Posterior vena cava (tissue), 2 donors: Measurements from ENCODE around the gene SSTR1. TPM values are rescaled to one million over a fixed set of nuclear protein-coding genes. Genes with fewer than 3 reads are reported as not detected.
A peak's percentile ranks its signal among the peaks of the same experiment; 100 is the strongest.

Experiments
- DNase-seq: peaks from one replicate; pipeline ENCODE4 v3.0.0-alpha.2; 2020; ENCODE audit warnings: low spot score
- intact Hi-C, 2 donors: fragments of 100-400 bp; cut with DNase I; formaldehyde crosslinking; loops; one replicate each; pipeline versions ENCODE4 v1.14.1 to v1.14.2; 2022 to 2023
- total RNA-seq, 2 donors: library from RNA; stranded (reverse); fragmentation: NEBNext Ultra II Directional; extraction: Animal tissue kit (Norgen Biotek cat#: 25700); gene quantifications; one replicate each; pipeline ENCODE4 v1.2.1, GENCODE V29; 2021
- donor health status: DM: yes; HTN: yes; CAD: no.
- donor health status: DM: yes; HTN: yes; CAD: no.

SSTR1 gene
- total RNA-seq, 2 donors from 2014 or later, result 0.74 to 1.5 TPM

- intact Hi-C loops, result no loop called here
- DNase-seq, result no peak
Observed at GRCh38 chr14:38224338-38224737, 16.6 kb downstream of the SSTR1 start.

- intact Hi-C loops, result no loop called here
Observed at GRCh38 chr14:38225946-38226345, 18.2 kb downstream of the SSTR1 start.

GRCh38 chr14:38226366-38226765 lies 18.7 kb downstream of the SSTR1 start:
- DNase-seq, result no peak
- intact Hi-C loops, result no loop called here

More at GRCh38 chr14:38225946-38226345, 18.2 kb downstream of the SSTR1 start:
- DNase-seq, result no peak

GRCh38 chr14:38233218-38233617 lies 25.5 kb downstream of the SSTR1 start:
- intact Hi-C loops, result no loop called here
- DNase-seq, result no peak

GRCh38 chr14:38238332-38238731 lies 30.6 kb downstream of the SSTR1 start:
- no peak for DNase-seq
- intact Hi-C loops, result no loop called here

GRCh38 chr14:38238878-38239277 lies 31.2 kb downstream of the SSTR1 start:
- DNase-seq, result no peak
- intact Hi-C loops, result no loop called here

- intact Hi-C loops, result no loop called here
- DNase-seq, result no peak
Observed at GRCh38 chr14:38243696-38244240, 36.1 kb downstream of the SSTR1 start.

GRCh38 chr14:38248321-38249028 lies 40.8 kb downstream of the SSTR1 start:
- no peak for DNase-seq
- intact Hi-C loops, result no loop called here

GRCh38 chr14:38250331-38250730 lies 42.6 kb downstream of the SSTR1 start:
- intact Hi-C loops, result no loop called here
- no peak for DNase-seq

- intact Hi-C loops, result no loop called here
- no peak for DNase-seq
Observed at GRCh38 chr14:38252066-38252710, 44.5 kb downstream of the SSTR1 start.

- intact Hi-C loops, result no loop called here
- no peak for DNase-seq
Observed at GRCh38 chr14:38253676-38254075, 46.0 kb downstream of the SSTR1 start.

- intact Hi-C loops, result no loop called here
- no peak for DNase-seq
Observed at GRCh38 chr14:38254571-38255407, 47.1 kb downstream of the SSTR1 start.

- DNase-seq, result peak; percentile 79
- intact Hi-C loops, result no loop called here
Observed at GRCh38 chr14:38255408-38255672, 47.6 kb downstream of the SSTR1 start.

GRCh38 chr14:38255673-38256532 lies 48.2 kb downstream of the SSTR1 start, which contains the start of gene CLEC14A:
TSS of gene CLEC14A (minus strand) at chr14:38256093. CDS start at chr14:38256022, 71 bp downstream.
- peak; percentile 86 for DNase-seq
- intact Hi-C loops, result no loop called here

- intact Hi-C loops, result no loop called here
Observed at GRCh38 chr14:38256533-38256840, 48.8 kb downstream of the SSTR1 start.

GRCh38 chr14:38257507-38257906 lies 49.8 kb downstream of the SSTR1 start:
- intact Hi-C loops, result no loop called here
- DNase-seq, result no peak

More at GRCh38 chr14:38256533-38256840, 48.8 kb downstream of the SSTR1 start:
- DNase-seq, result no peak

- no peak for DNase-seq
- intact Hi-C loops, result loop anchor here in 1 of 2 donors (5.0 kb wide), 1 partner anchor 666 kb away; no protein-coding TSS in a partner anchor
Observed at GRCh38 chr14:38261620-38262019, 53.9 kb downstream of the SSTR1 start.
